Activated CD8-positive, alpha-beta memory T cell treated with anti-CD3 and anti-CD28 coated beads for 1 hour (primary cell): ENCODE results near the gene AAGAB.
"Not testable (repeated sequence)": the region's sequence is repeated elsewhere in the genome, so short reads cannot be mapped to it uniquely, and the experiment has no call there.

Experiments
- DNase-seq, 2 donors: peaks; one replicate each; pipeline ENCODE4 v3.0.0-alpha.2; 2020; ENCODE audit warnings: low read depth in 1 of 2; ENCODE audit errors: extremely low read depth in 1 of 2

AAGAB gene

GRCh38 chr15:67253549-67254237 is 768 bp downstream of the AAGAB start:
- no peak for DNase-seq

- no peak for DNase-seq
Observed at GRCh38 chr15:67253101-67253500, 1.4 kb downstream of the AAGAB start.

- no peak for DNase-seq
Observed at GRCh38 chr15:67251318-67251717, 3.1 kb downstream of the AAGAB start.

GRCh38 chr15:67249830-67250229 is 4.6 kb downstream of the AAGAB start:
- no peak for DNase-seq

- DNase-seq: no peak
Observed at GRCh38 chr15:67248011-67248505, 6.4 kb downstream of the AAGAB start.

GRCh38 chr15:67246606-67247005 is 7.9 kb downstream of the AAGAB start:
- not testable (repeated sequence) for DNase-seq

- no peak for DNase-seq
Observed at GRCh38 chr15:67244971-67245478, 9.4 kb downstream of the AAGAB start.

- DNase-seq: no peak
Observed at GRCh38 chr15:67242708-67243111, 11.8 kb downstream of the AAGAB start.

- no peak for DNase-seq
Observed at GRCh38 chr15:67241132-67241855, 13.2 kb downstream of the AAGAB start.

GRCh38 chr15:67240235-67241131 is 14.0 kb downstream of the AAGAB start:
- no peak for DNase-seq

- DNase-seq: no peak
Observed at GRCh38 chr15:67232591-67232990, 21.9 kb downstream of the AAGAB start.

- no peak for DNase-seq
Observed at GRCh38 chr15:67230504-67230903, 24.0 kb downstream of the AAGAB start.

- DNase-seq: no peak
Observed at GRCh38 chr15:67228286-67228685, 26.2 kb downstream of the AAGAB start.

GRCh38 chr15:67227846-67228245 is 26.6 kb downstream of the AAGAB start:
- no peak for DNase-seq

- DNase-seq: no peak
Observed at GRCh38 chr15:67227431-67227830, 27.0 kb downstream of the AAGAB start.

GRCh38 chr15:67225336-67225735 is 29.1 kb downstream of the AAGAB start:
- no peak for DNase-seq

GRCh38 chr15:67224889-67225288 is 29.6 kb downstream of the AAGAB start:
- no peak for DNase-seq

GRCh38 chr15:67219288-67219687 is 35.2 kb downstream of the AAGAB start:
- DNase-seq: no peak

GRCh38 chr15:67218428-67218827 is 36.0 kb downstream of the AAGAB start:
- DNase-seq: no peak

GRCh38 chr15:67216859-67217258 is 37.6 kb downstream of the AAGAB start:
- DNase-seq: no peak

- DNase-seq: no peak
Observed at GRCh38 chr15:67215102-67215501, 39.4 kb downstream of the AAGAB start.
